Tibial nerve (tissue), 4 donors: ENCODE results near the gene AUNIP. TPM values are rescaled to one million over a fixed set of nuclear protein-coding genes. Genes with fewer than 3 reads are reported as not detected.

Source experiments
- DNase-seq, 2 donors: peaks; one replicate each; pipeline ENCODE4 v3.0.0-alpha.2; 2019; ENCODE audit warnings: low spot score in 2 of 2
- H3K27ac ChIP-seq, 4 donors: fragments of 200-600 bp; sonication (generic) in 3 of 4; one replicate each; pipeline ENCODE4 v1.5.1; 2017 to 2019; ENCODE audit warnings: mild to moderate bottlenecking in 1 of 4
- H3K27me3 ChIP-seq, 2 donors: fragments of 200-600 bp; sonication (generic) in 1 of 2; one replicate each; pipeline versions ENCODE4 v1.5.1 to v1.6.0; 2017 to 2019
- H3K36me3 ChIP-seq, 3 donors: fragments of 200-600 bp; sonication (generic); one replicate each; pipeline ENCODE4 v1.5.1; 2018 to 2019
- H3K4me1 ChIP-seq, 4 donors: fragments of 200-600 bp; sonication (generic) in 3 of 4; one replicate each; pipeline ENCODE4 v1.5.1; 2017 to 2019
- H3K4me3 ChIP-seq, 4 donors: fragments of 200-600 bp; sonication (generic) in 3 of 4; one replicate each; pipeline ENCODE4 v1.5.1; 2017 to 2019; ENCODE audit warnings: mild to moderate bottlenecking in 1 of 4, moderate library complexity in 1 of 4
- H3K9me3 ChIP-seq, 4 donors: fragments of 200-600 bp; sonication (generic) in 3 of 4; one replicate each; pipeline ENCODE4 v1.5.1; 2017 to 2019
- EP300 ChIP-seq, 2 donors: sonication (generic); formaldehyde crosslinking; IDR thresholded peaks; one replicate each; pipeline ENCODE4 v1.6.1; 2017; ENCODE audit warnings: antibody characterized with exemption in 2 of 2, mild to moderate bottlenecking in 1 of 2
- POLR2A ChIP-seq, 2 donors: fragments of 450-650 bp; IDR thresholded peaks; one replicate each; pipeline ENCODE4 v1.6.1; 2017; ENCODE audit warnings: antibody characterized with exemption in 2 of 2, mild to moderate bottlenecking in 2 of 2, moderate library complexity in 2 of 2
- WGBS, 2 donors: methylation state at CpG; one replicate each; pipeline ENCODE4 v1.1.5; 2018; 5-methylcytosine and 5-hydroxymethylcytosine counted together
- total RNA-seq, 4 donors: library from RNA; depleted of rRNA; stranded (reverse); fragments of >200 nt; gene quantifications; one replicate each; pipeline ENCODE4 v1.1.0, GENCODE V29; 2016
- TF ChIP-seq, protein P1 (sequence below), 5 experiments: fragments of 200-600 bp in 3 of 5; fragments of 450-650 bp in 2 of 5; sonication (generic) in 3 of 5; IDR thresholded peaks; one replicate each; pipeline ENCODE4 v1.5.1; 2016 to 2019; ENCODE audit warnings: antibody characterized with exemption in 5 of 5, mild to moderate bottlenecking in 3 of 5, moderate library complexity in 2 of 5

Gene AUNIP, protein sequence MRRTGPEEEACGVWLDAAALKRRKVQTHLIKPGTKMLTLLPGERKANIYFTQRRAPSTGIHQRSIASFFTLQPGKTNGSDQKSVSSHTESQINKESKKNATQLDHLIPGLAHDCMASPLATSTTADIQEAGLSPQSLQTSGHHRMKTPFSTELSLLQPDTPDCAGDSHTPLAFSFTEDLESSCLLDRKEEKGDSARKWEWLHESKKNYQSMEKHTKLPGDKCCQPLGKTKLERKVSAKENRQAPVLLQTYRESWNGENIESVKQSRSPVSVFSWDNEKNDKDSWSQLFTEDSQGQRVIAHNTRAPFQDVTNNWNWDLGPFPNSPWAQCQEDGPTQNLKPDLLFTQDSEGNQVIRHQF
- not detected for total RNA-seq

DNA sequence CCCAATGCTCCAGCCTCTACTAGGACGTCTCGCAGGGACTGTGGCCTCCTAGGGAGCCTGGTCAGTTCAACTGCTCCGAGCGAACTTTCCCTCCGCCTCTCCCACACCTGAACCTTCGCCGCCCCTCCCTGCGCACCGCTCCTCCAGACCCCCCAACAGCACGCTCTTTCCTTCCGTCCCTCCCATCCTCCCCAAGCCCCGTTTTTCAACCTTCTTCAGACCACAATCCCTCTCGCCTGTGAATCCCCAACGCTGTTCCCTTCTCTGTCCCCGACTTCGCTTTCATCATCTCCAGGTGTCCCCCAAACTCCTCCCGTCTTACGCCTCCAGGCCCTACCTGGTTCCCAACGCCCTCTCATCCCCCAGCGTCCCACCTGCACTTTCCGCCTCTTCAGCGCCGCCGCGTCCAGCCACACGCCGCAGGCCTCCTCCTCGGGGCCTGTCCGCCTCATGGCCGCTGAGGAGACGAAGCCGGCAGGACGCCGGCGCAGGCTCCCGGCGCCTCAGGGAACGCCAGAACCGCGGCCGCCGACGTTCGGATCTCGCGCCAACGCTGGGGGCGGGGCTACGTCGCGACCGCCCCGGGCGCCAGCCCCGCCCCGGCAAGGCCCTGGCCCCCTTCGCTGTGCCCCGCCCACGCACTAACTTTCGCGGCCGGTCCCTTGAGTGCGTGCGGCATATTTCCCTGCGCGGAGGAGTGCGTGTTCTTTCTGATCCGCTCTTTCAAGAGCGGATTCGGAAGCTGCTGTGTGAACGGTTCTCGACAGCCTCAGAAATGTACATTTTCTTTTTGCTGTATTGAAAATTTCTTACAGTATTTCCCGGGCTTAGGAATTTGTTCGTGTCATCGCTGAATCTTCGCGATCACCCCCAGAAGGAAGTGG is at the start of gene AUNIP:
Gene AUNIP (minus strand): TSS at position 552 of the 884 bp plus-strand sequence. CDS start 100 bp downstream, at position 452.
- Histone ChIP-seq H3K9me3 (no peaks in the 10 kb centered on the region), H3K4me3 (peak within 1 kb of the TSS; percentile 38 to 61 (median 54)), H3K27ac (peak within 1 kb of the TSS; percentile 9 to 90 (median 78))

DNA sequence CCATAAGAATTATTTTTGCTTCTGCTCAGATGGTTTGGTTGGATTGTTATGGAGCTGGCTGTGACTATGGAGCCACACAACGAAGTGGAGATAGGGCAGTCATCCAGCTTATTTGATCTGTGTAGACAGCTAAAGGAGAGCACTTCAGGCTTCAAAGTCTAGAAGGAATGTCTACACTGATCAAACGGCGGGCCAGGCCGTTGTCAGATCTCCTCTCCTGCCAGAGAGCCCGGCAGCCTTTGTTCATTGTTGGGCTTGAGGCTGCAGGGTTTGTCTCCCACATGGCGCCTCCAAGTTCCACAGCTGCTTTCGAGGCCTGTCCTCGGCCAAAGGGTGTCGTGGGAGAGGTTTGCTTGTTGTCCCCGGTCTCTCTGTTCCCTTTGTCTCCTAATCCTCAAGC is 49.8 kb upstream of the AUNIP start:
- TF ChIP-seq EP300 (IDR thresholded peaks at IDR 0.05) (no peak), POLR2A (IDR thresholded peaks at IDR 0.05) (no peak)
- TF ChIP-seq, protein P1, sequence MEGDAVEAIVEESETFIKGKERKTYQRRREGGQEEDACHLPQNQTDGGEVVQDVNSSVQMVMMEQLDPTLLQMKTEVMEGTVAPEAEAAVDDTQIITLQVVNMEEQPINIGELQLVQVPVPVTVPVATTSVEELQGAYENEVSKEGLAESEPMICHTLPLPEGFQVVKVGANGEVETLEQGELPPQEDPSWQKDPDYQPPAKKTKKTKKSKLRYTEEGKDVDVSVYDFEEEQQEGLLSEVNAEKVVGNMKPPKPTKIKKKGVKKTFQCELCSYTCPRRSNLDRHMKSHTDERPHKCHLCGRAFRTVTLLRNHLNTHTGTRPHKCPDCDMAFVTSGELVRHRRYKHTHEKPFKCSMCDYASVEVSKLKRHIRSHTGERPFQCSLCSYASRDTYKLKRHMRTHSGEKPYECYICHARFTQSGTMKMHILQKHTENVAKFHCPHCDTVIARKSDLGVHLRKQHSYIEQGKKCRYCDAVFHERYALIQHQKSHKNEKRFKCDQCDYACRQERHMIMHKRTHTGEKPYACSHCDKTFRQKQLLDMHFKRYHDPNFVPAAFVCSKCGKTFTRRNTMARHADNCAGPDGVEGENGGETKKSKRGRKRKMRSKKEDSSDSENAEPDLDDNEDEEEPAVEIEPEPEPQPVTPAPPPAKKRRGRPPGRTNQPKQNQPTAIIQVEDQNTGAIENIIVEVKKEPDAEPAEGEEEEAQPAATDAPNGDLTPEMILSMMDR (IDR thresholded peaks at IDR 0.05), result no peak
- Histone ChIP-seq H3K9me3 (no peaks in the 10 kb centered on the region), H3K36me3 (no peaks in the 10 kb centered on the region), H3K27me3 (no peaks in the 10 kb centered on the region), H3K27ac (peak overlapping the region in 2 of 4 donors; percentile 6 to 42), H3K4me3 (no peak overlapping the region), H3K4me1 (peaks cover 0 to 26% (median 12%) of the 10 kb centered on the region in 4 donors)
- WGBS, 2 donors, result 28 to 34% methylated on average over 10 of the region's 10 CpGs
- no peak for DNase-seq

More for the DNA sequence above, at the start of gene AUNIP:
- Histone ChIP-seq H3K27me3 (no peaks in the 10 kb centered on the region), H3K36me3 (peaks cover 0 to 20% (median 0%) of the 10 kb centered on the region in 3 donors), H3K4me1 (peaks cover 0 to 24% (median 10%) of the 10 kb centered on the region in 4 donors)
- TF ChIP-seq, protein P1 (IDR thresholded peaks at IDR 0.05), result peak in 2 of 5 experiments; percentile 8 to 22
- peak; percentile 25 to 60 for TF ChIP-seq POLR2A (IDR thresholded peaks at IDR 0.05)
- peak; percentile 28 to 91 for TF ChIP-seq EP300 (IDR thresholded peaks at IDR 0.05)
- 2% methylated on average over 68 to 71 of the region's 77 CpGs for WGBS, 2 donors
- DNase-seq, result peak; percentile 73 to 78

DNA sequence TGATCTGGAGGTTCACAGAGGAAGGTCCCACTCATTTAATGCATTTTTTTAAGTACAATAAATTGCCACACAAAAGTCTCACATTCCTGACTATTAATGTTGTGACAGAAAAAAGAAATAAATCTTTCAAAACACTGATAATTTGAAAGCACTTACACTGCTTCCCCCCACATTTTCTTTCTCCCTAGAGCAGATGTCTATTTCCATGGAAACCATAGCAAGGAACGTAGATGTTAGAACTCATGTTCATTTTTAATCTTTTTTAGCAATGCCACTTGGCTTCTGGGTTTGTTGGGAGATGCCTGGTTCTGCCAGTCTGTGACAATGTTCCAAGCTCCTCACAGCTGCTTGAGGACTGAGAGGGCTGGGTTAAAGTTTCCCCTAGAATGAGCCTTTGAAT is 48.9 kb upstream of the AUNIP start:
- Histone ChIP-seq H3K9me3 (no peaks in the 10 kb centered on the region), H3K4me3 (no peak overlapping the region), H3K27ac (peak overlapping the region in 2 of 4 donors; percentile 96 to 97), H3K36me3 (peaks cover 0 to 2% (median 0%) of the 10 kb centered on the region in 3 donors), H3K27me3 (no peaks in the 10 kb centered on the region), H3K4me1 (peaks cover 0 to 34% (median 15%) of the 10 kb centered on the region in 4 donors)
- TF ChIP-seq EP300 (IDR thresholded peaks at IDR 0.05), result no peak
- TF ChIP-seq, protein P1 (IDR thresholded peaks at IDR 0.05), result no peak
- DNase-seq, result no peak
- WGBS, 2 donors, result 69 to 83% methylated on average over 1 of the region's 1 CpG

DNA sequence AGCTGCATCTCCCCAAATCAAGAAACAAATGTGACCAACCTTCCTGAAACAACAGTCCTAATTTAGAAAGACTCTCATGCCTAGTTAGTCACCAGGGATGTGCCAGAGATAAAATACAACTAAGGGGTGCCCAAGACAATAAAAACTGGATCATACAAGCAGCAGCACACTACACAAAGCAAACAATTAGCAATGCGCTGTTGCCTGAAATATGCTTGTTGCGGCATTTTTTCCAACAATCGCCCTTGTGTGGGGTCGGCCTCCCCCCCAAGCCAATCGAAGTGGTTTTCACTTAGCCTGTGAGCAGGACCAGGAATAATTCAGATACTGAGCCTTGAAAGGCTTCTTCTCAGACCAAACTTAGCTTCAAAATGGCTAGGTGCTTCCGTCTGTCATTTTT is 48.3 kb upstream of the AUNIP start:
- peak overlapping the region in 2 of 4 donors; percentile 96 to 97 for H3K27ac ChIP-seq
- peaks cover 0 to 6% (median 0%) of the 10 kb centered on the region in 3 donors for H3K36me3 ChIP-seq
- no peaks in the 10 kb centered on the region for H3K9me3 ChIP-seq
- WGBS, 2 donors, result 56 to 62% methylated on average over 6 of the region's 6 CpGs
- H3K27me3 ChIP-seq, result no peaks in the 10 kb centered on the region
- no peak for DNase-seq
- no peak overlapping the region for H3K4me3 ChIP-seq
- TF ChIP-seq POLR2A (IDR thresholded peaks at IDR 0.05), result no peak
- TF ChIP-seq, protein P1 (IDR thresholded peaks at IDR 0.05), result no peak
- no peak for TF ChIP-seq EP300 (IDR thresholded peaks at IDR 0.05)
- peaks cover 0 to 40% (median 16%) of the 10 kb centered on the region in 4 donors for H3K4me1 ChIP-seq
